Sigmoid colon (tissue), 7 donors: ENCODE measurements around the gene ZSCAN30. TPM values are rescaled to one million over a fixed set of nuclear protein-coding genes. Genes with fewer than 3 reads are reported as not detected.

Experiments
- DNase-seq: peaks from one replicate; pipeline ENCODE4 v3.0.0-alpha.2; 2019
- H3K27ac ChIP-seq, 4 donors: fragments of 200-600 bp; sonication (generic); one replicate each; pipeline ENCODE4 v1.5.1; 2016 to 2019; ENCODE audit warnings: mild to moderate bottlenecking in 1 of 4
- H3K27me3 ChIP-seq, 3 donors: fragments of 200-600 bp; sonication (generic); one replicate each; pipeline ENCODE4 v1.5.1; 2019; ENCODE audit warnings: mild to moderate bottlenecking in 1 of 3
- H3K36me3 ChIP-seq, 4 donors: fragments of 200-600 bp; sonication (generic); one replicate each; pipeline ENCODE4 v1.5.1; 2016 to 2019
- H3K4me1 ChIP-seq, 4 donors: fragments of 200-600 bp; sonication (generic); one replicate each; pipeline ENCODE4 v1.5.1; 2017 to 2019
- H3K4me3 ChIP-seq, 4 donors: fragments of 200-600 bp; sonication (generic); one replicate each; pipeline ENCODE4 v1.5.1; 2017 to 2019; ENCODE audit warnings: mild to moderate bottlenecking in 2 of 4, moderate library complexity in 1 of 4
- H3K9me3 ChIP-seq, 4 donors: fragments of 200-600 bp in 3 of 4; sonication (generic) in 3 of 4; one replicate each; pipeline versions ENCODE4 v1.5.1 to v1.6.1; 2013 to 2019
- CTCF ChIP-seq, 4 experiments: fragments of 450-650 bp in 3 of 4; fragments of 200-600 bp in 1 of 4; IDR thresholded peaks; one replicate each; pipeline ENCODE4 v1.5.1; 2016 to 2019; ENCODE audit warnings: antibody characterized with exemption in 4 of 4, mild to moderate bottlenecking in 3 of 4, moderate library complexity in 2 of 4
- EP300 ChIP-seq, 4 donors: sonication (generic); formaldehyde crosslinking; IDR thresholded peaks; one replicate each; pipeline ENCODE4 v1.6.1; 2017; ENCODE audit warnings: antibody characterized with exemption in 4 of 4
- POLR2A ChIP-seq, 2 donors: fragments of 450-650 bp; IDR thresholded peaks; one replicate each; pipeline ENCODE4 v1.6.1; 2016; ENCODE audit warnings: antibody characterized with exemption in 2 of 2, mild to moderate bottlenecking in 2 of 2, moderate library complexity in 2 of 2
- POLR2AphosphoS5 ChIP-seq, 4 donors: sonication (generic); formaldehyde crosslinking; IDR thresholded peaks; one replicate each; pipeline ENCODE4 v1.6.1; 2017; ENCODE audit warnings: antibody characterized with exemption in 4 of 4
- WGBS, 2 donors: extraction: QIAGEN DNeasy Blood & Tissue Kit; methylation state at CpG; one replicate each; pipeline ENCODE4 v1.1.7; 2013; 5-methylcytosine and 5-hydroxymethylcytosine counted together
- intact Hi-C: fragments of 100-400 bp; cut with DNase I; formaldehyde crosslinking; loops from one replicate; pipeline ENCODE4 v1.15.1; 2023
- polyA plus RNA-seq, 3 donors: library from polyadenylated mRNA; stranded (reverse); fragments of 200-250 nt; gene quantifications; one replicate each; pipeline ENCODE4 v1.2.3, GENCODE V29; 2013
- total RNA-seq, 4 donors: library from RNA; depleted of rRNA; stranded (reverse); fragments of >200 nt; gene quantifications; one replicate each; pipeline ENCODE4 v1.1.0, GENCODE V29; 2016
- donor health status: healthy with polysubstance abuse.
- donor health status: Bipolar disorder and iron deficiency.
- donor health status: healthy.

ZSCAN30 gene
- total and polyA plus RNA-seq, 7 donors: 2.5 to 25.8 (median 12.5) TPM

- Histone ChIP-seq H3K27me3 (no peaks in the 10 kb centered on the region), H3K4me1 (no peaks in the 10 kb centered on the region), H3K27ac (no peak overlapping the region), H3K9me3 (peaks cover 9 to 50% (median 47%) of the 10 kb centered on the region in 4 donors), H3K36me3 (peaks cover 14 to 73% (median 31%) of the 10 kb centered on the region in 4 donors), H3K4me3 (no peak overlapping the region)
- TF ChIP-seq CTCF (IDR thresholded peaks at IDR 0.05) (no peak), EP300 (IDR thresholded peaks at IDR 0.05) (no peak), POLR2A (IDR thresholded peaks at IDR 0.05) (no peak), POLR2AphosphoS5 (IDR thresholded peaks at IDR 0.05) (no peak)
- WGBS, 2 donors: 97% methylated on average over 4 of the region's 4 CpGs
- no peak for DNase-seq
- intact Hi-C loops: no loop called here
These were observed 13.6 kb upstream of the ZSCAN30 start for GRCh38 chr18:35303610-35304009.

DNA sequence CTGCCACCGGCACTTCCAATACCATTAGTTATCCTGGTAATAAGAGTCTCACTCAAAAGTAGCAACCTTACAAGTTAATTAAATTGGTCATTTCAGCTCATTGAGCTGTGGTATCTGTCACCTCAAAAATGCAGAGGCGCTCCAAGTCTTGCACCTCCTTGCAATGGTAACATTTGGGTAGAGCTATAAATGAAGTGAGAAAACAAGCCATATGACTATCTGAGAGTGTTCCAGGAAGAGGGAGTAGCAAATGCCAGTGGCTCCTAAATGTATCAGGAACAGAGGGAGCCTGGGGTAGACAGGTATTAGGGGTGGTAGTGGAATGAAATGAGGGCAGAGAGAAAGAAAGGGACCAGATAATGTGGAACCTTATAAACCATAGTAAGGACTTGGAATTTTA lies 6.0 kb upstream of the ZSCAN30 start:
- peaks cover 0 to 47% (median 5%) of the 10 kb centered on the region in 4 donors for H3K36me3 ChIP-seq
- no peak overlapping the region for H3K27ac ChIP-seq
- intact Hi-C loops: no loop called here
- H3K27me3 ChIP-seq: no peaks in the 10 kb centered on the region
- H3K4me3 ChIP-seq: no peak overlapping the region
- no peak for DNase-seq
- peaks cover 0 to 12% (median 7%) of the 10 kb centered on the region in 4 donors for H3K4me1 ChIP-seq
- 98 to 99% methylated on average over 2 of the region's 2 CpGs for WGBS, 2 donors
- H3K9me3 ChIP-seq: peaks cover 0 to 7% (median 0%) of the 10 kb centered on the region in 4 donors
- no peak for TF ChIP-seq POLR2AphosphoS5 (IDR thresholded peaks at IDR 0.05)
- TF ChIP-seq EP300 (IDR thresholded peaks at IDR 0.05): no peak
- no peak for TF ChIP-seq CTCF (IDR thresholded peaks at IDR 0.05)
- no peak for TF ChIP-seq POLR2A (IDR thresholded peaks at IDR 0.05)

DNA sequence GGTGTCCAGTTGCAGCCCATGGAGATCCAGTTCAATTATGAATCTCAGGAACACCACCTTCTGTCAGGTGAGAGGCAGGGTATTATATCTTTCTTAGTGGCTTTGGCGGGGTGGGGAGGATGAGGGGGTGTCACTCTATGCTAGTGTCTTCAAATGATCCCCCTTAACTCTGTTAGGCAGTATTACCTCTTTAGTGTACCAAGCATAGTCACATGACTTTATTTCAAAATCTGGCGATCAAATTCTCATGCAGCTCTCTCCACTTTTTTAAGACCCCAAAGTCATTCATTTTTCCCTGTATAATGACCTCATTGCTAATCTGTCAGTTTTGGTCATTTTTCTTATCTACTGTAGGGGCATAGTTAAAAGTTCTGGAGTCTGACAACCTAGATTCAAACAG lies 1.1 kb upstream of the ZSCAN30 start:
- no peak for TF ChIP-seq CTCF (IDR thresholded peaks at IDR 0.05)
- no peak for TF ChIP-seq EP300 (IDR thresholded peaks at IDR 0.05)
- TF ChIP-seq POLR2A (IDR thresholded peaks at IDR 0.05): no peak
- no peak for TF ChIP-seq POLR2AphosphoS5 (IDR thresholded peaks at IDR 0.05)
- DNase-seq: no peak
- Histone ChIP-seq H3K27me3 (no peaks in the 10 kb centered on the region), H3K4me3 (peak overlapping the region in 3 of 4 donors; percentile 51 to 78 (median 72)), H3K36me3 (peaks cover 0 to 20% (median 3%) of the 10 kb centered on the region in 4 donors), H3K9me3 (no peaks in the 10 kb centered on the region), H3K4me1 (peaks cover 0 to 33% (median 23%) of the 10 kb centered on the region in 4 donors), H3K27ac (peak overlapping the region in 3 of 4 donors; percentile 77 to 89 (median 85))
- intact Hi-C loops: loop anchor here (2.0 to 5.0 kb wide), 3 partner anchors 54 to 206 kb away; partner anchors contain the start of genes INO80C and ZNF24
- 89 to 96% methylated on average over 2 of the region's 2 CpGs for WGBS, 2 donors

GRCh38 chr18:35289727-35290093 lies 319 bp downstream of the ZSCAN30 start:
- Histone ChIP-seq H3K36me3 (peaks cover 0 to 10% (median 0%) of the 10 kb centered on the region in 4 donors), H3K4me1 (peaks cover 0 to 33% (median 23%) of the 10 kb centered on the region in 4 donors), H3K9me3 (no peaks in the 10 kb centered on the region), H3K4me3 (peak overlapping the region; percentile 51 to 78 (median 74)), H3K27me3 (no peaks in the 10 kb centered on the region), H3K27ac (peak overlapping the region; percentile 77 to 89 (median 86))
- no peak for TF ChIP-seq EP300 (IDR thresholded peaks at IDR 0.05)
- no peak for TF ChIP-seq POLR2AphosphoS5 (IDR thresholded peaks at IDR 0.05)
- no peak for TF ChIP-seq POLR2A (IDR thresholded peaks at IDR 0.05)
- TF ChIP-seq CTCF (IDR thresholded peaks at IDR 0.05): no peak
- intact Hi-C loops: loop anchor here (1.0 to 5.0 kb wide), 4 partner anchors 22 to 208 kb away; partner anchors contain the start of genes INO80C and ZNF24
- DNase-seq: peak; percentile 72
- 0 to 1% methylated on average over 8 of the region's 8 CpGs for WGBS, 2 donors
